Upper lobe of right lung (tissue), 1 donor: ENCODE measurements around the gene CELF4. TPM values are rescaled to one million over a fixed set of nuclear protein-coding genes. Genes with fewer than 3 reads are reported as not detected.

Source experiments
- ATAC-seq: fragments of 200-7000 bp; cut with Tn5 transposase; one replicate; pipeline ENCODE4 v1.9.1; 2020; ENCODE audit warnings: mild to moderate bottlenecking, moderate library complexity
- DNase-seq: peaks from one replicate; pipeline ENCODE4 v3.0.0-alpha.2; 2020
- H3K27ac ChIP-seq: fragments of 200-600 bp; one replicate; pipeline ENCODE4 v1.8.0; 2022
- H3K27me3 ChIP-seq: fragments of 200-600 bp; one replicate; pipeline ENCODE4 v1.8.0; 2022; ENCODE audit warnings: mild to moderate bottlenecking
- H3K36me3 ChIP-seq: fragments of 200-600 bp; one replicate; pipeline ENCODE4 v1.8.0; 2022
- H3K4me1 ChIP-seq: fragments of 200-600 bp; one replicate; pipeline ENCODE4 v1.8.0; 2022
- H3K4me3 ChIP-seq: fragments of 200-600 bp; one replicate; pipeline ENCODE4 v1.8.0; 2022; ENCODE audit warnings: mild to moderate bottlenecking
- H3K9me3 ChIP-seq: fragments of 200-600 bp; one replicate; pipeline ENCODE4 v1.8.0; 2022
- intact Hi-C: fragments of 100-400 bp; cut with DNase I; formaldehyde crosslinking; loops from one replicate; pipeline ENCODE4 v1.11.0; 2022
- total RNA-seq: library from RNA; stranded (reverse); fragmentation: NEBNext Ultra II Directional; extraction: Animal tissue kit (Norgen Biotek cat#: 25700); gene quantifications from one replicate; pipeline ENCODE4 v1.2.1, GENCODE V29; 2021
- TF ChIP-seq, protein P1 (sequence below): fragments of 200-600 bp; IDR thresholded peaks from one replicate; pipeline ENCODE4 v1.8.0; 2022; ENCODE audit warnings: antibody characterized with exemption
- donor health status: DM: no; HTN: yes; CAD: no; lungs with severe emphysema.

Gene CELF4
- total RNA-seq, 1 donor from 2014 or later: 1.2 TPM

DNA sequence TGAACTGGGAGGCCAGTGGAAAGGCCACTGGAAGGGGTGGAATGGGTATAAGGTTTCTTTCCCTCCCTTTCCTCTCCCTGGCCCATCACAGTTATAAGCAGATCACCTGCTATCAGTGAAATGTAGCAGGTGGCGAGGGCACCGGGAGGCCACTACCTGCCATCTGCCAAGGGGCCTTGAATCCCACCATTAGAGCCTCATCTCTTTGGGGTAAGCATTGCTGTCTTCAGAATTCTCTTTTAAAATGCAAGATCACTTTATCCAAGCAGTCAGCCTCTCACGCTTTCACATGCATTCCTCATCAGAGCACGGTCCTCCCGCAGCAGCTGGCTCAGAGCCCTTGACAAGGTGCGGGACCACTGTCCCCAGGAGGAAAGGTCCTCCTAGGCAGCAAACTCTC is 268.5 kb downstream of the CELF4 start:
- H3K4me1 ChIP-seq: no peaks in the 10 kb centered on the region
- no peak for ATAC-seq
- H3K27ac ChIP-seq: no peak overlapping the region
- intact Hi-C loops: no loop called here
- H3K4me3 ChIP-seq: no peak overlapping the region
- DNase-seq: no peak
- no peaks in the 10 kb centered on the region for H3K9me3 ChIP-seq
- TF ChIP-seq, protein P1, sequence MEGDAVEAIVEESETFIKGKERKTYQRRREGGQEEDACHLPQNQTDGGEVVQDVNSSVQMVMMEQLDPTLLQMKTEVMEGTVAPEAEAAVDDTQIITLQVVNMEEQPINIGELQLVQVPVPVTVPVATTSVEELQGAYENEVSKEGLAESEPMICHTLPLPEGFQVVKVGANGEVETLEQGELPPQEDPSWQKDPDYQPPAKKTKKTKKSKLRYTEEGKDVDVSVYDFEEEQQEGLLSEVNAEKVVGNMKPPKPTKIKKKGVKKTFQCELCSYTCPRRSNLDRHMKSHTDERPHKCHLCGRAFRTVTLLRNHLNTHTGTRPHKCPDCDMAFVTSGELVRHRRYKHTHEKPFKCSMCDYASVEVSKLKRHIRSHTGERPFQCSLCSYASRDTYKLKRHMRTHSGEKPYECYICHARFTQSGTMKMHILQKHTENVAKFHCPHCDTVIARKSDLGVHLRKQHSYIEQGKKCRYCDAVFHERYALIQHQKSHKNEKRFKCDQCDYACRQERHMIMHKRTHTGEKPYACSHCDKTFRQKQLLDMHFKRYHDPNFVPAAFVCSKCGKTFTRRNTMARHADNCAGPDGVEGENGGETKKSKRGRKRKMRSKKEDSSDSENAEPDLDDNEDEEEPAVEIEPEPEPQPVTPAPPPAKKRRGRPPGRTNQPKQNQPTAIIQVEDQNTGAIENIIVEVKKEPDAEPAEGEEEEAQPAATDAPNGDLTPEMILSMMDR: no peak
- H3K36me3 ChIP-seq: no peaks in the 10 kb centered on the region
- no peaks in the 10 kb centered on the region for H3K27me3 ChIP-seq

DNA sequence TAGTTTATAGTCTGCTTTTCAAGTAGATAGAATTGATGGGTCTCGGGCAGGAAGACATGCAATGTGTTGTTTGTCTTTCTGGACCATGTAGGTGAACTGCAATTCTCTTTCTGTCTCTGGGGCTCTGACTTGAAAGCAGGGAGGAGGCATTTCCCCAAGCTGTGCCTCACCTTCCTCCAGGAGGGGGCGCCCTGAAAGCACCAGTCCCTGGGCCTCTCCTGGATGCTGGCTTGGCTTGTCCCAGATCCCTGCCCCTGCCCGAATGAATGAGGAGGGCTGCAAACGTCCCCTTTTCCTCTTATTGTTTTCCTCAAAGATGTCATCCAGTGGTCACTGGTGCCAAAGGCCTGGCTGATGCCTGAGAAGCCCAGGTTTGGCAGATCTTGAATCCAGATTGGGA is 270.6 kb downstream of the CELF4 start:
- TF ChIP-seq, protein P1: no peak
- intact Hi-C loops: no loop called here
- no peaks in the 10 kb centered on the region for H3K9me3 ChIP-seq
- ATAC-seq (no peak), DNase-seq (no peak)
- no peaks in the 10 kb centered on the region for H3K4me1 ChIP-seq
- no peak overlapping the region for H3K27ac ChIP-seq
- H3K4me3 ChIP-seq: no peak overlapping the region
- H3K36me3 ChIP-seq: no peaks in the 10 kb centered on the region
- H3K27me3 ChIP-seq: no peaks in the 10 kb centered on the region

DNA sequence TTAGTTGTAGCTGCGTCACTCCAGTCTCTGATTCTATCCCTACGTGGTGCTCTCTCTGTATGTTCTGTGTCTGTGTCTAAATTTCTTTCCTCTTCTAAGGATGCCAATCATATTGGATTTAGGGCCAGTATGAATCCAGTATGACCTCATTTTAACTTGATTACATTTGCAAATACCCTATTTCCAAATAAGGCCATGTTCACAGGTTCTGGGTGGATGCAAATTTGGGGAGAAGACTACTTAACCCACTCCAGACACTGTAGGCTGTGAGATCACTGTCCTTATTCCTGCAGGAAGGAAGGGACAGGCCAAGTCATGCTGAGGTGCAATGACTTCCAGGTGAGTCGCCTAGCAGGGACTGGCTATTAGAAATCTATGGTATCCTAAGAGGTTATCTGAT is 272.2 kb downstream of the CELF4 start:
- Histone ChIP-seq H3K9me3 (no peaks in the 10 kb centered on the region), H3K27me3 (no peaks in the 10 kb centered on the region), H3K27ac (no peak overlapping the region), H3K36me3 (no peaks in the 10 kb centered on the region), H3K4me3 (no peak overlapping the region), H3K4me1 (no peaks in the 10 kb centered on the region)
- DNase-seq (no peak), ATAC-seq (no peak)
- TF ChIP-seq, protein P1: no peak
- intact Hi-C loops: no loop called here

DNA sequence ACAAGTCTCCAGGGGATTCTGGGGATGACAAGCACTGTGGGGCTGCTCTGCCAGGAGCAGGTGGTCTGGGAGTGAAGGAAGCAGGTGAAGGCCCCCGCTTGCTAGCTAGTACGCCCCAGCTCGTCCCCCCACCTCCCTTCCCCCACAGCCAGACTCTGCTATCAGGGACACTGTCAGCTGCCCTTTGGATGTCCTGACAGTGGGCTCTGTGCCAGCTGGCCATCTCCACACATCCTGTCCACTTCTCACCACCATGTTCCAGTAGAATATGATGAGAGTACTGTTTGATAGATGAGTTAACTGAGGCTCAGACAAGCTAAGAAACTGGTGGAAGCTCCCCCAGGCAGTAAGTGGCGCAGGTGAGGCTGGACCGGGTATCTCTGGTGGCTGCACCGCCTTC is 276.2 kb downstream of the CELF4 start:
- H3K36me3 ChIP-seq: no peaks in the 10 kb centered on the region
- no peaks in the 10 kb centered on the region for H3K27me3 ChIP-seq
- H3K4me1 ChIP-seq: no peaks in the 10 kb centered on the region

DNA sequence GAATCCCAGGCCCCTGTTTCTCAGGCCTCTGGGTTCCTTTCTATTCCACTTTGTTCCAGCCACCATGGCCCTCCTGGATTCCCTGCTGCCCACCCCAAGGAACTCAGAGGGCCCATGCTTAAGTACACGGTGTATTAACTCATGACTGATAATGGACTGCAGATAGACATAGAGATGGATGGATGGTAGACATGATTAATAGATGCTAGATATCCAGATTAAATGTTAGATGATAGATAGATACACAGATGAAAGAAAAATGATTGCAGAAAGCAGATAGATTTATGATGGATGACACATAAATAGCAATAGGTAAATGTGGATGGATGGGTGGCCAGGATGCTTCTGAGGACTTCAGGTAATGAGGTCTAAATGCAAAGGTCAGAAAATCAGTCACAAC is 278.0 kb downstream of the CELF4 start:
- no peak overlapping the region for H3K4me3 ChIP-seq
- intact Hi-C loops: no loop called here
- ATAC-seq (no peak), DNase-seq (no peak)
- H3K4me1 ChIP-seq: no peaks in the 10 kb centered on the region
- H3K36me3 ChIP-seq: no peaks in the 10 kb centered on the region
- H3K9me3 ChIP-seq: no peaks in the 10 kb centered on the region
- TF ChIP-seq, protein P1: no peak
- no peak overlapping the region for H3K27ac ChIP-seq
- no peaks in the 10 kb centered on the region for H3K27me3 ChIP-seq

More for the DNA sequence above, 276.2 kb downstream of the CELF4 start:
- no peak overlapping the region for H3K4me3 ChIP-seq
- TF ChIP-seq, protein P1: no peak
- H3K9me3 ChIP-seq: no peaks in the 10 kb centered on the region
- DNase-seq (no peak), ATAC-seq (no peak)
- intact Hi-C loops: no loop called here
- H3K27ac ChIP-seq: no peak overlapping the region

DNA sequence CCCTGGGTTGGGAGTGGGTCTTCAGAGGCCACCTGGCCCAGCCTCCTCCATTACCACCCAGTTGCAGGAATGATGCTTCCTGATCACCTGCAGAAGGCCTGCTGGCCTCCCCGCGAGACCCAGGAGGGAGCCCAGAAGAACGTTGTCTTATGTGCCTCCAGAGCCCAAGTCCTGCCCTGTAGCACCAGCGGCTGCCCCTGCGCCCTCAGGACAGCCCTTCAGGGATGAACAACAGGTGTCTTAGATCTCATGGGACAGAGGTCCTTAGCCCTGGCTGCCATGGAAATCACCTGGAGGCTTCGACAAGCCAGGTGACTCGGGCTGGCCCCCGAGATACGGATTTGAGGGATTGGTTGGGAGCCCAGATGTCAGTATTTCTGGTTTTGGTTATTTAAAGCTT is 278.8 kb downstream of the CELF4 start:
- Histone ChIP-seq H3K9me3 (no peaks in the 10 kb centered on the region), H3K4me3 (no peak overlapping the region), H3K27ac (no peak overlapping the region), H3K4me1 (no peaks in the 10 kb centered on the region), H3K27me3 (no peaks in the 10 kb centered on the region), H3K36me3 (no peaks in the 10 kb centered on the region)
- TF ChIP-seq, protein P1: no peak
- no peak for DNase-seq
- intact Hi-C loops: no loop called here
- ATAC-seq: no peak
